ENCODE data around the gene USP36. TPM values are rescaled to one million over a fixed set of nuclear protein-coding genes. Genes with fewer than 3 reads are reported as not detected.

Gene USP36
- total RNA-seq, 1 experiment from 2014 or later: 29.6 TPM

- Histone ChIP-seq H3K9me3 (ENCODE audit: low read length) (no peaks in the 10 kb centered on the region), H4K20me1 (ENCODE audit: insufficient read depth, low read depth, low read length) (peaks cover 14% of the 10 kb centered on the region; the same call in 1 of the 2 replicates), H3K9me2 (replicated peaks; ENCODE audit: insufficient read depth, low read length) (no peaks in the 10 kb centered on the region), H3K4me3 (ENCODE audit: low read length) (no peak overlapping the region), H3K79me2 (ENCODE audit: low read length) (no peaks in the 10 kb centered on the region), H3K9ac (ENCODE audit: low read length) (no peak overlapping the region), H3K27me3 (ENCODE audit: low read length) (no peaks in the 10 kb centered on the region), H3K27ac (ENCODE audit: low read length) (no peak overlapping the region), H3K4me1 (ENCODE audit: low read length) (no peaks in the 10 kb centered on the region), H3K36me3 (ENCODE audit: insufficient read depth, low read length) (peaks cover 23% of the 10 kb centered on the region; the same call in 1 of the 2 replicates), H3K4me2 (ENCODE audit: low read depth, low read length, poor library complexity, severe bottlenecking) (no peak overlapping the region), H2AFZ (ENCODE audit: low read length) (no peak overlapping the region)
- no peak for DNase-seq
Observed at GRCh38 chr17:78793968-78794367, 46.6 kb downstream of the USP36 start.

- Histone ChIP-seq H3K9me3 (ENCODE audit: low read length) (no peaks in the 10 kb centered on the region), H3K79me2 (ENCODE audit: low read length) (no peaks in the 10 kb centered on the region), H3K4me1 (ENCODE audit: low read length) (no peaks in the 10 kb centered on the region), H3K36me3 (ENCODE audit: insufficient read depth, low read length) (peaks cover 20% of the 10 kb centered on the region; the same call in 1 of the 2 replicates), H3K9ac (ENCODE audit: low read length) (no peak overlapping the region), H3K27me3 (ENCODE audit: low read length) (no peaks in the 10 kb centered on the region), H4K20me1 (ENCODE audit: insufficient read depth, low read depth, low read length) (peaks cover 8% of the 10 kb centered on the region; the same call in 1 of the 2 replicates), H3K4me2 (ENCODE audit: low read depth, low read length, poor library complexity, severe bottlenecking) (no peak overlapping the region), H2AFZ (ENCODE audit: low read length) (no peak overlapping the region), H3K4me3 (ENCODE audit: low read length) (no peak overlapping the region), H3K9me2 (replicated peaks; ENCODE audit: insufficient read depth, low read length) (no peaks in the 10 kb centered on the region), H3K27ac (ENCODE audit: low read length) (no peak overlapping the region)
- DNase-seq: no peak
Observed at GRCh38 chr17:78793415-78793814, 47.2 kb downstream of the USP36 start.

- no peak for DNase-seq
- Histone ChIP-seq H3K4me3 (ENCODE audit: low read length) (no peak overlapping the region), H3K9ac (ENCODE audit: low read length) (no peak overlapping the region), H4K20me1 (ENCODE audit: insufficient read depth, low read depth, low read length) (0 out of 2 replicates have a peak, but pooled peaks cover 3% of the 10 kb centered on the region), H3K36me3 (ENCODE audit: insufficient read depth, low read length) (peaks cover 14% of the 10 kb centered on the region; the same call in 1 of the 2 replicates), H3K27me3 (ENCODE audit: low read length) (no peaks in the 10 kb centered on the region), H3K27ac (ENCODE audit: low read length) (no peak overlapping the region), H2AFZ (ENCODE audit: low read length) (no peak overlapping the region), H3K9me2 (replicated peaks; ENCODE audit: insufficient read depth, low read length) (no peaks in the 10 kb centered on the region), H3K79me2 (ENCODE audit: low read length) (no peaks in the 10 kb centered on the region), H3K4me2 (ENCODE audit: low read depth, low read length, poor library complexity, severe bottlenecking) (no peak overlapping the region), H3K9me3 (ENCODE audit: low read length) (no peaks in the 10 kb centered on the region), H3K4me1 (ENCODE audit: low read length) (no peaks in the 10 kb centered on the region)
Observed at GRCh38 chr17:78791840-78792709, 48.5 kb downstream of the USP36 start.

GRCh38 chr17:78790552-78790951 lies 50.1 kb downstream of the USP36 start:
- Histone ChIP-seq H3K9ac (ENCODE audit: low read length) (no peak overlapping the region), H2AFZ (ENCODE audit: low read length) (no peak overlapping the region), H4K20me1 (ENCODE audit: insufficient read depth, low read depth, low read length) (0 out of 2 replicates have a peak, but pooled peaks cover 3% of the 10 kb centered on the region), H3K4me1 (ENCODE audit: low read length) (no peaks in the 10 kb centered on the region), H3K27me3 (ENCODE audit: low read length) (no peaks in the 10 kb centered on the region), H3K36me3 (ENCODE audit: insufficient read depth, low read length) (peaks cover 4% of the 10 kb centered on the region; the same call in 1 of the 2 replicates), H3K9me3 (ENCODE audit: low read length) (no peaks in the 10 kb centered on the region), H3K4me3 (ENCODE audit: low read length) (no peak overlapping the region), H3K79me2 (ENCODE audit: low read length) (no peaks in the 10 kb centered on the region), H3K27ac (ENCODE audit: low read length) (no peak overlapping the region), H3K4me2 (ENCODE audit: low read depth, low read length, poor library complexity, severe bottlenecking) (no peak overlapping the region), H3K9me2 (replicated peaks; ENCODE audit: insufficient read depth, low read length) (no peaks in the 10 kb centered on the region)
- no peak for DNase-seq

GRCh38 chr17:78789663-78790181 lies 50.9 kb downstream of the USP36 start:
- H3K36me3 ChIP-seq (ENCODE audit: insufficient read depth, low read length): no peaks in the 10 kb centered on the region; the same call in 1 of the 2 replicates
- 0 out of 2 replicates have a peak, but pooled peaks cover 3% of the 10 kb centered on the region for H4K20me1 ChIP-seq (ENCODE audit: insufficient read depth, low read depth, low read length)
- no peaks in the 10 kb centered on the region for H3K9me2 ChIP-seq (replicated peaks; ENCODE audit: insufficient read depth, low read length)
- no peaks in the 10 kb centered on the region for H3K27me3 ChIP-seq (ENCODE audit: low read length)
- H3K9me3 ChIP-seq (ENCODE audit: low read length): no peaks in the 10 kb centered on the region
- no peak for DNase-seq
- no peak overlapping the region for H2AFZ ChIP-seq (ENCODE audit: low read length)
- H3K79me2 ChIP-seq (ENCODE audit: low read length): no peaks in the 10 kb centered on the region
- no peak overlapping the region for H3K4me3 ChIP-seq (ENCODE audit: low read length)
- H3K27ac ChIP-seq (ENCODE audit: low read length): no peak overlapping the region
- H3K4me2 ChIP-seq (ENCODE audit: low read depth, low read length, poor library complexity, severe bottlenecking): no peak overlapping the region
- no peaks in the 10 kb centered on the region for H3K4me1 ChIP-seq (ENCODE audit: low read length)
- no peak overlapping the region for H3K9ac ChIP-seq (ENCODE audit: low read length)

GRCh38 chr17:78789149-78789662 lies 51.4 kb downstream of the USP36 start:
- no peak overlapping the region for H3K9ac ChIP-seq (ENCODE audit: low read length)
- no peaks in the 10 kb centered on the region for H3K4me1 ChIP-seq (ENCODE audit: low read length)
- no peaks in the 10 kb centered on the region for H3K9me2 ChIP-seq (replicated peaks; ENCODE audit: insufficient read depth, low read length)
- no peak overlapping the region for H3K4me2 ChIP-seq (ENCODE audit: low read depth, low read length, poor library complexity, severe bottlenecking)
- no peak overlapping the region for H3K27ac ChIP-seq (ENCODE audit: low read length)
- no peaks in the 10 kb centered on the region for H3K27me3 ChIP-seq (ENCODE audit: low read length)
- 0 out of 2 replicates have a peak, but pooled peaks cover 3% of the 10 kb centered on the region for H4K20me1 ChIP-seq (ENCODE audit: insufficient read depth, low read depth, low read length)
- no peaks in the 10 kb centered on the region for H3K79me2 ChIP-seq (ENCODE audit: low read length)
- H2AFZ ChIP-seq (ENCODE audit: low read length): no peak overlapping the region
- H3K36me3 ChIP-seq (ENCODE audit: insufficient read depth, low read length): no peaks in the 10 kb centered on the region; the same call in 1 of the 2 replicates
- no peaks in the 10 kb centered on the region for H3K9me3 ChIP-seq (ENCODE audit: low read length)
- DNase-seq: no peak
- H3K4me3 ChIP-seq (ENCODE audit: low read length): no peak overlapping the region

GRCh38 chr17:78788451-78788850 lies 52.2 kb downstream of the USP36 start:
- H3K36me3 ChIP-seq (ENCODE audit: insufficient read depth, low read length): no peaks in the 10 kb centered on the region; the same call in 1 of the 2 replicates
- H3K27me3 ChIP-seq (ENCODE audit: low read length): no peaks in the 10 kb centered on the region
- no peaks in the 10 kb centered on the region for H3K9me3 ChIP-seq (ENCODE audit: low read length)
- H3K4me2 ChIP-seq (ENCODE audit: low read depth, low read length, poor library complexity, severe bottlenecking): no peak overlapping the region
- no peaks in the 10 kb centered on the region for H3K4me1 ChIP-seq (ENCODE audit: low read length)
- DNase-seq: no peak
- 0 out of 2 replicates have a peak, but pooled peaks cover 3% of the 10 kb centered on the region for H4K20me1 ChIP-seq (ENCODE audit: insufficient read depth, low read depth, low read length)
- H3K9me2 ChIP-seq (replicated peaks; ENCODE audit: insufficient read depth, low read length): no peaks in the 10 kb centered on the region
- no peak overlapping the region for H3K9ac ChIP-seq (ENCODE audit: low read length)
- no peak overlapping the region for H3K27ac ChIP-seq (ENCODE audit: low read length)
- H3K4me3 ChIP-seq (ENCODE audit: low read length): no peak overlapping the region
- H2AFZ ChIP-seq (ENCODE audit: low read length): no peak overlapping the region
- no peaks in the 10 kb centered on the region for H3K79me2 ChIP-seq (ENCODE audit: low read length)

- 0 out of 2 replicates have a peak, but pooled peaks cover 3% of the 10 kb centered on the region for H4K20me1 ChIP-seq (ENCODE audit: insufficient read depth, low read depth, low read length)
- peaks cover 3% of the 10 kb centered on the region; the same call in 1 of the 2 replicates for H3K4me1 ChIP-seq (ENCODE audit: low read length)
- H3K9me3 ChIP-seq (ENCODE audit: low read length): no peaks in the 10 kb centered on the region
- no peak overlapping the region for H3K4me3 ChIP-seq (ENCODE audit: low read length)
- no peaks in the 10 kb centered on the region; the same call in 1 of the 2 replicates for H3K36me3 ChIP-seq (ENCODE audit: insufficient read depth, low read length)
- H2AFZ ChIP-seq (ENCODE audit: low read length): no peak overlapping the region
- H3K27me3 ChIP-seq (ENCODE audit: low read length): no peaks in the 10 kb centered on the region
- no peaks in the 10 kb centered on the region for H3K9me2 ChIP-seq (replicated peaks; ENCODE audit: insufficient read depth, low read length)
- DNase-seq: no peak
- H3K27ac ChIP-seq (ENCODE audit: low read length): no peak overlapping the region
- H3K9ac ChIP-seq (ENCODE audit: low read length): no peak overlapping the region
- no peaks in the 10 kb centered on the region for H3K79me2 ChIP-seq (ENCODE audit: low read length)
- no peak overlapping the region for H3K4me2 ChIP-seq (ENCODE audit: low read depth, low read length, poor library complexity, severe bottlenecking)
Observed at GRCh38 chr17:78787444-78787843, 53.2 kb downstream of the USP36 start.
